Small intestine (tissue), 7 donors: ENCODE results near the gene FRMPD2. TPM values are rescaled to one million over a fixed set of nuclear protein-coding genes. Genes with fewer than 3 reads are reported as not detected.

Experiments used
- DNase-seq, 2 donors: peaks; one replicate each; pipeline versions ENCODE4 v3.0.0 to v3.0.0-alpha.2; 2013
- FAIRE-seq: peaks from 2 replicates; lab custom pipeline; 2012; peaks lifted over from hg19 to GRCh38; lab: Jason Lieb, UNC
- H3K27ac ChIP-seq, 3 donors: one replicate each; pipeline ENCODE4 v1.5.1; 2013; ENCODE audit warnings: low read length in 2 of 3, mild to moderate bottlenecking in 2 of 3, control low read depth in 1 of 3, inconsistent platforms in 1 of 3, low read depth in 1 of 3, moderate library complexity in 1 of 3
- H3K27me3 ChIP-seq, 3 donors: one replicate each; pipeline ENCODE4 v1.6.1; 2013; ENCODE audit warnings: low read length in 3 of 3, inconsistent platforms in 1 of 3; ENCODE audit not compliant: control insufficient read depth in 3 of 3, insufficient read depth in 3 of 3
- H3K36me3 ChIP-seq, 3 donors: one replicate each; pipeline ENCODE4 v1.6.1; 2013; ENCODE audit warnings: low read length in 3 of 3, inconsistent platforms in 1 of 3, low read depth in 1 of 3, mild to moderate bottlenecking in 1 of 3, moderate library complexity in 1 of 3; ENCODE audit not compliant: control insufficient read depth in 3 of 3, insufficient read depth in 2 of 3
- H3K4me1 ChIP-seq, 3 donors: one replicate each; pipeline ENCODE4 v1.6.1; 2013; ENCODE audit warnings: low read length in 2 of 3, inconsistent platforms in 1 of 3, low read depth in 1 of 3, mild to moderate bottlenecking in 1 of 3, moderate library complexity in 1 of 3; ENCODE audit not compliant: control insufficient read depth in 3 of 3, insufficient read depth in 2 of 3
- H3K4me3 ChIP-seq, 3 donors: one replicate each; pipeline ENCODE4 v1.5.1; 2013; ENCODE audit warnings: low read length in 3 of 3, control low read depth in 1 of 3, inconsistent platforms in 1 of 3, low read depth in 1 of 3, mild to moderate bottlenecking in 1 of 3, moderate library complexity in 1 of 3
- H3K9me3 ChIP-seq, 2 donors: one replicate each; pipeline ENCODE4 v1.6.1; 2013; ENCODE audit warnings: low read depth in 1 of 2, low read length in 1 of 2; ENCODE audit not compliant: control insufficient read depth in 2 of 2, insufficient read depth in 1 of 2
- WGBS, 3 donors: extraction: QIAGEN DNeasy Blood & Tissue Kit; methylation state at CpG; one replicate each; pipeline ENCODE4 v1.1.7; 2013; 5-methylcytosine and 5-hydroxymethylcytosine counted together
- polyA plus RNA-seq, 4 donors: library from polyadenylated mRNA; stranded (reverse) in 3 of 4; unstranded in 1 of 4; fragments of 200-250 nt in 3 of 4; fragments of 120-200 nt in 1 of 4; gene quantifications; one replicate each; pipeline versions ENCODE4 v1.2.1 to v1.2.3, GENCODE V29; 2013
- donor health status: healthy with polysubstance abuse.
- donor health status: control.
- donor health status: control.
- donor health status: Bipolar disorder and iron deficiency.
- donor health status: healthy.

The FRMPD2 gene
- polyA plus RNA-seq, 4 donors, result 0.03 TPM; not detected in 3

- Histone ChIP-seq H3K9me3 (no peaks in the 10 kb centered on the region), H3K27ac (peak overlapping the region; percentile 67 to 95 (median 95)), H3K4me3 (peak overlapping the region; percentile 72 to 90 (median 89)), H3K27me3 (no peaks in the 10 kb centered on the region), H3K4me1 (peaks cover 0 to 7% (median 5%) of the 10 kb centered on the region in 3 donors), H3K36me3 (no peaks in the 10 kb centered on the region)
- 0 to 1% (median 1%) methylated on average over 33 to 70 of the region's 70 CpGs for WGBS, 3 donors
- FAIRE-seq (no peak), DNase-seq (peak in 1 of 2 donors; percentile 40)
These were observed 32.6 kb upstream of the FRMPD2 start for GRCh38 chr10:48306870-48307710.

GRCh38 chr10:48306265-48306869 lies 31.9 kb upstream of the FRMPD2 start, which contains the start of gene MAPK8:
MAPK8 (plus strand) TSS chr10:48306677; CDS start chr10:48401661, 94,984 bp downstream.
- Histone ChIP-seq H3K27me3 (no peaks in the 10 kb centered on the region), H3K36me3 (no peaks in the 10 kb centered on the region), H3K4me3 (peak within 1 kb of the TSS; percentile 72 to 90 (median 89)), H3K27ac (peak within 1 kb of the TSS; percentile 67 to 95 (median 95)), H3K9me3 (no peaks in the 10 kb centered on the region), H3K4me1 (peaks cover 0 to 5% (median 3%) of the 10 kb centered on the region in 3 donors)
- WGBS, 3 donors, result 0 to 1% (median 1%) methylated on average over 26 to 86 of the region's 86 CpGs
- DNase-seq (peak; percentile 93 to 96), FAIRE-seq (no peak)

GRCh38 chr10:48305905-48306264 lies 31.4 kb upstream of the FRMPD2 start:
- Histone ChIP-seq H3K36me3 (no peaks in the 10 kb centered on the region), H3K4me3 (peak overlapping the region in 2 of 3 donors; percentile 39 to 89)

GRCh38 chr10:48302515-48303476 lies 28.3 kb upstream of the FRMPD2 start:
- H3K27ac ChIP-seq, result no peak overlapping the region
- no peak overlapping the region for H3K4me3 ChIP-seq
- no peaks in the 10 kb centered on the region for H3K36me3 ChIP-seq
- H3K4me1 ChIP-seq, result peaks cover 0 to 3% (median 0%) of the 10 kb centered on the region in 3 donors
- WGBS, 3 donors, result 87 to 95% (median 92%) methylated on average over 8 of the region's 8 CpGs
- FAIRE-seq (no peak), DNase-seq (no peak)
- no peaks in the 10 kb centered on the region for H3K9me3 ChIP-seq
- no peaks in the 10 kb centered on the region for H3K27me3 ChIP-seq

More at GRCh38 chr10:48305905-48306264, 31.4 kb upstream of the FRMPD2 start:
- 49 to 64% (median 59%) methylated on average over 9 of the region's 9 CpGs for WGBS, 3 donors
- no peak for DNase-seq
- H3K9me3 ChIP-seq, result no peaks in the 10 kb centered on the region
- peak overlapping the region; percentile 13 to 76 (median 48) for H3K27ac ChIP-seq
- H3K4me1 ChIP-seq, result peaks cover 0 to 5% (median 3%) of the 10 kb centered on the region in 3 donors
- no peaks in the 10 kb centered on the region for H3K27me3 ChIP-seq
- no peak for FAIRE-seq

- no peak overlapping the region for H3K4me3 ChIP-seq
- no peaks in the 10 kb centered on the region for H3K9me3 ChIP-seq
- H3K27me3 ChIP-seq, result no peaks in the 10 kb centered on the region
- whole genome bisulfite sequencing, 3 donors, result 75 to 85% (median 77%) methylated on average over 2 of the region's 2 CpGs
- H3K27ac ChIP-seq, result no peak overlapping the region
- FAIRE-seq (no peak), DNase-seq (no peak)
- no peaks in the 10 kb centered on the region for H3K4me1 ChIP-seq
- H3K36me3 ChIP-seq, result no peaks in the 10 kb centered on the region
These were observed 26.1 kb upstream of the FRMPD2 start for GRCh38 chr10:48300556-48300955.

- WGBS, 3 donors, result 0 to 67% (median 64%) methylated on average over 1 of the region's 1 CpG
These were observed 25.2 kb upstream of the FRMPD2 start for GRCh38 chr10:48299692-48300091.

DNA sequence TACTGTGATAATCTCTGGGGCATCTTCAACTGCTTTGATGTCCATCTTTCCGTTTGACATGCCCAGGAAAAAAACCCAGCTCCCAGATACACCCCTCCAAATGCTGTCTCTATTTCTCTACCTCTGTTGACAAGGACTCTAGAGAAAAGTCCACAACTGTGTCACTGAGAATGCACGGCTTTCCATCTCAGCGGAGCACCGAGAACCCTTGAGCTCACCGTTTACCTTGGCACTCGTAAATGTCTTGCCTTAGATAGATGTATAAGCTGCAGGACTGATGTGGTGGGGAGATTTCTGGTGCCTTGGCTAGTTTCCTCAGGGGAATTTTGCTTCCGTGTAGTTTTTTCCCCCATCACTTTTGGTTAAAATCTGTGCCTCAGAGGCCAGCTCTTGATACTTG lies 24.6 kb upstream of the FRMPD2 start:
- 84 to 92% (median 85%) methylated on average over 7 of the region's 7 CpGs for WGBS, 3 donors
- Histone ChIP-seq H3K4me3 (no peak overlapping the region), H3K9me3 (no peaks in the 10 kb centered on the region), H3K36me3 (no peaks in the 10 kb centered on the region), H3K27me3 (no peaks in the 10 kb centered on the region), H3K4me1 (no peaks in the 10 kb centered on the region), H3K27ac (no peak overlapping the region)
- FAIRE-seq (no peak), DNase-seq (no peak)

More at GRCh38 chr10:48299692-48300091, 25.2 kb upstream of the FRMPD2 start:
- FAIRE-seq (no peak), DNase-seq (no peak)
- H3K9me3 ChIP-seq, result no peaks in the 10 kb centered on the region
- no peak overlapping the region for H3K4me3 ChIP-seq
- no peak overlapping the region for H3K27ac ChIP-seq
- H3K27me3 ChIP-seq, result no peaks in the 10 kb centered on the region
- H3K36me3 ChIP-seq, result no peaks in the 10 kb centered on the region
- no peaks in the 10 kb centered on the region for H3K4me1 ChIP-seq
